ENCODE measurements around the gene BHLHA15. TPM values are rescaled to one million over a fixed set of nuclear protein-coding genes. Genes with fewer than 3 reads are reported as not detected.

Gene BHLHA15
- total RNA-seq, 2 experiments from 2014 or later: not detected

DNA sequence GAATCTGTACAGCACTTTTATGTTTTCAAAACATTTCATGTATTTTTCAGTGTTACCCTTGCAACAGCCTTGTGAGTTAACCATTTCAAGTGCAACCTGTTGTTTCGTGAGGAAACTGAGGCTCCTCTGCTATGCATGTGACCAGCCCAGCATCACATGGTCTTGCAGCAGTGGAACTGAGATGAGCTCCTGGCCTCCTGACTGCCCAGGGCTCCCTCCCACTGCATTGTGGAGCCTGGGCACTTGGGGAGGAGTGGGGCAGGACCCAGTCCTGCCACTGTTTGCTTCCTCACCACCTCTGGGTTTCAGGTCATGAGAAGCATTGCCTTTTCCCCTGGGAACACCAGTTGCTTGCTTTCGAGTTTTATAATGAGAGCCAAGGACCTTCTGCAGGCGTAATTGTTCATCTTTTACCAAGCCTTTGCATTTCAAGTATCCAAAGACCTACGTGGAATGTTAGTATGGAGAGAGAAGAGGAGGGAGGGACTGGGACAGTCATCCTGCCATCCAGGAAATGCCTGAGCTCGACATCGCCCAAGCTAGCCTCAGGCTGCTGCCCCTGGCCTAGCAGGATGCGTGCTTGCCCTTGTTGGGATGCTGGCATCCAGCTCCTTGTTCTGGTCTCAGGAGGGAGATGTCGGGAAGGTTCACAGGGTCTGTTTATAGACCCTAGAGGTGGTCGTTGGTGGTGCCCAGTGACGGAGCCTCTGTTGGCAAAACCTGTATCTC lies 32.3 kb upstream of the BHLHA15 start:
- Histone ChIP-seq H3K4me3 (ENCODE audit: low read length) (no peak overlapping the region), H3K4me1 (ENCODE audit: insufficient read depth, low read length) (no peaks in the 10 kb centered on the region), H3K27ac (ENCODE audit: low read depth in 1 of 2, low read length in 2 of 2) (no peak overlapping the region), H3K36me3 (ENCODE audit: insufficient read depth, low read length) (peaks cover 30% of the 10 kb centered on the region), H3K27me3 (ENCODE audit: control insufficient read depth in 1 of 2, insufficient read depth in 2 of 2, low read length in 2 of 2) (no peaks in the 10 kb centered on the region), H3K9me3 (ENCODE audit: control insufficient read depth in 1 of 2, insufficient read depth in 1 of 2, low read length in 2 of 2) (no peaks in the 10 kb centered on the region)
- Mint-ChIP-seq H3K36me3 (ENCODE audit: low read depth) (peaks cover 61% of the 10 kb centered on the region), H3K9me3 (no peaks in the 10 kb centered on the region), H3K27ac (no peak overlapping the region), H3K4me3 (no peak overlapping the region), H3K27me3 (no peaks in the 10 kb centered on the region), H3K4me1 (ENCODE audit: low read depth) (no peaks in the 10 kb centered on the region)
- no peak for DNase-seq
- intact Hi-C loops (cut with DNase I, micrococcal nuclease): no loop called here
- ChIA-PET CTCF (interaction anchor here (1.2 to 1.5 kb wide), 2 partner anchors 10 to 13 kb away, joined by 4 read pairs; no protein-coding TSS in a partner anchor), POLR2A (no interaction called here)
- TF ChIP-seq, protein P1, sequence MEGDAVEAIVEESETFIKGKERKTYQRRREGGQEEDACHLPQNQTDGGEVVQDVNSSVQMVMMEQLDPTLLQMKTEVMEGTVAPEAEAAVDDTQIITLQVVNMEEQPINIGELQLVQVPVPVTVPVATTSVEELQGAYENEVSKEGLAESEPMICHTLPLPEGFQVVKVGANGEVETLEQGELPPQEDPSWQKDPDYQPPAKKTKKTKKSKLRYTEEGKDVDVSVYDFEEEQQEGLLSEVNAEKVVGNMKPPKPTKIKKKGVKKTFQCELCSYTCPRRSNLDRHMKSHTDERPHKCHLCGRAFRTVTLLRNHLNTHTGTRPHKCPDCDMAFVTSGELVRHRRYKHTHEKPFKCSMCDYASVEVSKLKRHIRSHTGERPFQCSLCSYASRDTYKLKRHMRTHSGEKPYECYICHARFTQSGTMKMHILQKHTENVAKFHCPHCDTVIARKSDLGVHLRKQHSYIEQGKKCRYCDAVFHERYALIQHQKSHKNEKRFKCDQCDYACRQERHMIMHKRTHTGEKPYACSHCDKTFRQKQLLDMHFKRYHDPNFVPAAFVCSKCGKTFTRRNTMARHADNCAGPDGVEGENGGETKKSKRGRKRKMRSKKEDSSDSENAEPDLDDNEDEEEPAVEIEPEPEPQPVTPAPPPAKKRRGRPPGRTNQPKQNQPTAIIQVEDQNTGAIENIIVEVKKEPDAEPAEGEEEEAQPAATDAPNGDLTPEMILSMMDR (IDR thresholded peaks at IDR 0.05): no peak
- no peak for ATAC-seq (ENCODE audit: poor library complexity)

DNA sequence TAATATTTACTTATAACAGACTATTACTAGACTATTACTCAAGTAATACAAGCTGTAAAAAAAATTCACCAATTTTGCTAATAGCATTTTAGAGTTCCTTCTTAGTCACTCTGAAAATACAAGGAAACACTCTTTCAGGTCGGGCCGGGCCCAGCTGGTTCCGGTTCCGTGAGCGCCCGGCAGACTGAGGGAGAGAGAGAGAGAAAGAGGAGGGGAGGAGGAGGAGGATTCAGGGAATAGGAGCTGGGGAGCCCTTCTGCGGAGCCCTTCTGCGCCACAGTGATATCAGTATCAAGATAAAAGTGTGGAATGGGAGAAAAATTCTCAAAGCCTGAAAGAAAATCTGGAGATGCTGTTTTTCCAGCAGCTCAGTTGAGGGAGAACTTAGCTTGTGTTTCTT lies 30.5 kb upstream of the BHLHA15 start:
- intact Hi-C loops (cut with DNase I, micrococcal nuclease): no loop called here
- no peak overlapping the region for H3K4me3 Mint-ChIP-seq
- ChIA-PET CTCF (interaction anchor here (1.1 kb wide), 1 partner anchor 12 kb away, joined by 4 read pairs; no protein-coding TSS in a partner anchor), POLR2A (no interaction called here)
- H3K27ac Mint-ChIP-seq: no peak overlapping the region
- no peaks in the 10 kb centered on the region for H3K4me1 ChIP-seq (ENCODE audit: insufficient read depth, low read length)
- DNase-seq (no peak), ATAC-seq (ENCODE audit: poor library complexity) (no peak)
- H3K36me3 ChIP-seq (ENCODE audit: insufficient read depth, low read length): peaks cover 16% of the 10 kb centered on the region
- no peaks in the 10 kb centered on the region for H3K4me1 Mint-ChIP-seq (ENCODE audit: low read depth)
- no peak overlapping the region for H3K4me3 ChIP-seq (ENCODE audit: low read length)
- H3K27me3 Mint-ChIP-seq: no peaks in the 10 kb centered on the region
- H3K9me3 Mint-ChIP-seq: no peaks in the 10 kb centered on the region
- TF ChIP-seq, protein P1 (IDR thresholded peaks at IDR 0.05): no peak
- peaks cover 61% of the 10 kb centered on the region for H3K36me3 Mint-ChIP-seq (ENCODE audit: low read depth)
- no peak overlapping the region for H3K27ac ChIP-seq (ENCODE audit: low read depth in 1 of 2, low read length in 2 of 2)
- no peaks in the 10 kb centered on the region for H3K27me3 ChIP-seq (ENCODE audit: control insufficient read depth in 1 of 2, insufficient read depth in 2 of 2, low read length in 2 of 2)
- no peaks in the 10 kb centered on the region for H3K9me3 ChIP-seq (ENCODE audit: control insufficient read depth in 1 of 2, insufficient read depth in 1 of 2, low read length in 2 of 2)

DNA sequence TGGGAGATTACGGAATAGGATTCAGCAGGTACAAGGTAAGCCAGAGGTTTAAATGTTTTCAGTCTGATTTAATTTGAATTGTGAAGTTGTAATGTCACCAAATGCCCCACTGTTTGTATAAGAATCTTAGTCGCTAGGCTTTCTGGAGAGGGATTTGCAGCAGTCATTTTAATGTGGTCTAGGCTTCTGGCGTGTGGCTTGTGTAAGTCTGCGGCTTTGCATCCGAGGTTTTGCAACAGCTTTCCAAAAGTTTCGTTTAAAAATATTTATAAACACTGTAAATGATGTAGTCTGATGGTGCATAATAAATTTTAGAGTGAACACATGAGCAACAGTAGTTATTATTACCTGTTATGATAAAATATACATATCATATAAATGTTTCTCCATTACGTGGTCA lies 26.1 kb upstream of the BHLHA15 start:
- intact Hi-C loops (cut with DNase I, micrococcal nuclease): no loop called here
- Histone ChIP-seq H3K4me1 (ENCODE audit: insufficient read depth, low read length) (no peaks in the 10 kb centered on the region), H3K27me3 (ENCODE audit: control insufficient read depth in 1 of 2, insufficient read depth in 2 of 2, low read length in 2 of 2) (no peaks in the 10 kb centered on the region), H3K36me3 (ENCODE audit: insufficient read depth, low read length) (peaks cover 20% of the 10 kb centered on the region), H3K4me3 (ENCODE audit: low read length) (no peak overlapping the region), H3K27ac (ENCODE audit: low read depth in 1 of 2, low read length in 2 of 2) (no peak overlapping the region), H3K9me3 (ENCODE audit: control insufficient read depth in 1 of 2, insufficient read depth in 1 of 2, low read length in 2 of 2) (no peaks in the 10 kb centered on the region)
- no peak for ATAC-seq (ENCODE audit: poor library complexity)
- no peaks in the 10 kb centered on the region for H3K9me3 Mint-ChIP-seq
- H3K4me3 Mint-ChIP-seq: no peak overlapping the region
- TF ChIP-seq, protein P1 (IDR thresholded peaks at IDR 0.05): no peak
- ChIA-PET POLR2A (no interaction called here), CTCF (interaction anchor here (0.7 to 2.0 kb wide), 3 partner anchors 10 to 18 kb away, joined by 3 to 4 read pairs (median 3); no protein-coding TSS in a partner anchor)
- no peak for DNase-seq
- no peaks in the 10 kb centered on the region for H3K27me3 Mint-ChIP-seq
- H3K4me1 Mint-ChIP-seq (ENCODE audit: low read depth): no peaks in the 10 kb centered on the region
- H3K36me3 Mint-ChIP-seq (ENCODE audit: low read depth): peaks cover 75% of the 10 kb centered on the region
- H3K27ac Mint-ChIP-seq: no peak overlapping the region
